GM19397 (cell line): Measurements from ENCODE around the gene SFMBT2.

Experiments used
- ATAC-seq: cut with Tn5 transposase; IDR thresholded peaks from one replicate; pipeline ENCODE4 v1.9.1; 2021; ENCODE audit warnings: mild to moderate bottlenecking, moderate library complexity; ENCODE audit not compliant: unreplicated experiment

SFMBT2 gene

DNA sequence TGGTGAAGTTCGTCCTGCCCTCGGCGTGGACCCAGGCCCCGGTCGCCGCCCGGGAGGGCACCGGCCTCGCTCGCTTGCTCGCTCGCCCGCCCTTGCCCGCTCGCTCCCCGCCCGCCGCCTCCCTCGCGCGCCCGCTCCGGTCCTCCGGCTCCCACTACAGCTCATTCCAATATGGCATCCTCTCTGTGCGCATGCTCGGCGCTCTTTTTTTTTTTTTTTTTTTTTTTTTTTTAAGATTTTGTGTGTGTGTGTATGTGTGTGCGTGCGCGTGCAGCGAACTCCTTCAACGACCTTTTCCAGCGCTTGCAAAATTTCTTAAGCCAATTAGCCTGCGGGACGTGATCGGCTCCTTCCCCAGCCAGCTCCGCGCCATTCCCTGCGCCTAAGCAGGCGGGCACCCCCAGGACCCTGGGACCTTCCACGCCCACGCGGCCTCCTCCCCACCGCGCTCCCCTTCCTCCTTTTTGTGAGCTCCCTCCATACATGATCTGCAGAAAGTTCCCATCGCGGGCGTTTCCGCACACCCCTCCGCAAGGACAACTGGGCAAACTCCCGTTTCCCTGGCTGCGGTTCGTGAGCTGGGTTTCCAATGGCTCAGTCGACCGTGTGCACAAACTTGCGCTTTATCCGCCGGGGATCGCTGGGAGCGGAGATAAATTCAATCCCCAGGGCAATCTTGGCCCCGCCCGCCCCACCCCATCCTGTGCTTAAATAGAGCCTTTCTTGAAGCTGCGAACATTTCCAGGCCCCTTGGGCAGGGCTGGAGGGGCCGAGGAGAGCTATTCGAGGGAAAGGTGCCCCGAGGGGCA, at the start of gene SFMBT2:
Gene SFMBT2, minus strand, starts transcription at position 173 of the 809 bp plus-strand sequence. CDS start 29,136 bp downstream, outside the sequence.
- ATAC-seq, result peak; percentile 33

DNA sequence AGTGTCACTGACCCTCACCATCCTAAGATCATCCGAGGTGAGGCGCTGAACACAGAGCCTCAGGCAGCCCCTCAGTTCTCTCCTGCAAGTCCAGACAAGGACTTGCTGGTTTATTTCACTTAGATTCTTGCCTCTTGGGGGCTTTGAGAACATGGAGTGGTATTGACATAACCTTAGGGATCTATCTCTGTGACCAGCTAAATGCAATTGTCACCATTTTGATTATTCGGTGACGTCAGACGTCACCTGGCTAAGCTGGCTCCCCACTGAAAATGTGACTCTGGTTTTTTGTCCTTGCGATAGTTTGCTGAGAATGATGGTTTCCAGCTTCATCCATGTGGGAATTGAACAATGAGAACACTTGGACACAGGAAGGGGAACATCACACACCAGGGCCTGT, 49.2 kb upstream of the SFMBT2 start:
- no peak for ATAC-seq

DNA sequence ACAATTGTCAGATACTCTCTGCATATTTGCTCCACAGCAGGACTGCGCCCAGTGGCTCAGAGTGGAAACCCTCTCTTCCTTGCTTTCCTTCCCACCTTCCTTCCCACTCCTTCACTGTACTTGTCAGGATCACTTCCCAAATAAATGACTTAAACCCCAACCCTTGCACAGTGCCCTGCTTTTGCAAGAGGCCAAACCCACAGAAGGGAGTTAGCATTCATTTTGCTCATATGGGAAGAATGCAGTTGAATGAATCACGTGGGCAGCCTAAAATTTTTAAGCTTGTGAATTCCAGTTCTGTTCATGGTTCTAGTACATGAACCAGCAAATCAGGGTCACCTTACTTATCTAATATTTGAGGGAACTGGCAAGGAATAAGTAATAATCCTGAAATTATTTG, 47.7 kb upstream of the SFMBT2 start:
- ATAC-seq, result no peak

DNA sequence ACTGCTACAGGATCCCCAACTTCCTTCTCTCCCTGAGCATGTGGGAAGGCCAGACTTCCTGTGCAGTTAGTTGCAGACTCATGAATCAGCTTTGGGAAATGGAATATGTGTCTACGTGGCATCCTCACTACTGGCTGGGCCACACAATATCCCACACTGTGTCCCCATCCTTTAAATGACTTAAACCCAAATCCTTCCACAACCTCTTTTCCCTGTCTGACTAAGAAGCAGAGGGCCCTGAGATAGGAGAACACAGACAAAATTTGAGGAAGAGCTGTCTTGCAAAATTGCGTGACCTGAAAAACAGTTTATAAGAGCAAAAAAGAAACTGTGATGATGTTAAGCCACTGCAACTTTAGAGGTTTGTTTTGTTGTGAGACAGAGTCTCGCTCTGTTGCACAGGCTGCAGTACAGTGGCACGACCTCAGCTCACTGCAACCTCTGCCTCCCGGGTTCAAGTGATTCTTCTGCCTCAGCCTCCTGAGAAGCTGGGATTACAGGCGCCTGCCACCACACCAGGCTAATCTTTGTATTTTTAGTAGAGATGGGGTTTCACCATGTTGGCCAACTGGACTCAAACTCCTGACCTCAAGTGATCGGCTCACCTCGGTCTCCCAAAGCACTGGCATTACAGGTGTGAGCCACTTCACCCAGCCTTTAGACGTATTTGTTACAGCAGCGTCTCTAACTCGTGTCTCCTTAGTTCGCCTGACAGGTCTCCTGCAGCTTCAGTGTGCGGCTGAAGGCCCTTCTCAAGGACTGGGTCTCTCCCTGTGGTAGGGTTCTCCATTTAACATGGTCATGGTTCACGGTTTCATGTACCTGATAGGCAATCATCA, 46.9 kb upstream of the SFMBT2 start:
- peak; percentile 83 for ATAC-seq

DNA sequence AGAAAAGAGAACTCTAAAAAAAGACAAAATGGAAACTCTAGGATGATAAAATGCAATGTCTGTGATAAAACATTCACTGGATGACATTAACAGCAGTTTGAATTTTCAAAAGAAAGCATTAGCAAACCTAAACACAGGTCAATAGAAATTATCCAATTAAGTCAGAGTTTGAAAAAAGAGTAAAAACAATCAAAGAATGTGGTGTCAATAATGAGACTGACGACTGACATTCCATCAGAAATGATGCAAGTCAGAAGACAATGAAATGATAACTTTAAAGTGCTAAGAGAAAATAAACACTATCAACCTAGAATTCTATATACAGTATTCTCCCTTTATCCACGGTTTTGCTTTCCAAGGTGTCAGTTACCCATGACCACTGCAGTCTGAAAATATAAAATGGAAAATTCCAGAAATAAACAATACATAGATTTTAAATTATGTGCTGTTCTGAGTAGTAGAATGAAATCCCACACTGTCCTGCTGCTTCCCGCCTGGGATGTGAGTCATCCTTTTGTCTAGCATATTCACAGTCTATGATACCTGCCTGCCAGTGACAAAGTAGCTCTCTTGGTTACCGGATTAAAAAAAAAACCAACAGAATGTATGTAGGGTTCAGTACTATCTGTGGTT, 38.3 kb upstream of the SFMBT2 start:
- no peak for ATAC-seq

DNA sequence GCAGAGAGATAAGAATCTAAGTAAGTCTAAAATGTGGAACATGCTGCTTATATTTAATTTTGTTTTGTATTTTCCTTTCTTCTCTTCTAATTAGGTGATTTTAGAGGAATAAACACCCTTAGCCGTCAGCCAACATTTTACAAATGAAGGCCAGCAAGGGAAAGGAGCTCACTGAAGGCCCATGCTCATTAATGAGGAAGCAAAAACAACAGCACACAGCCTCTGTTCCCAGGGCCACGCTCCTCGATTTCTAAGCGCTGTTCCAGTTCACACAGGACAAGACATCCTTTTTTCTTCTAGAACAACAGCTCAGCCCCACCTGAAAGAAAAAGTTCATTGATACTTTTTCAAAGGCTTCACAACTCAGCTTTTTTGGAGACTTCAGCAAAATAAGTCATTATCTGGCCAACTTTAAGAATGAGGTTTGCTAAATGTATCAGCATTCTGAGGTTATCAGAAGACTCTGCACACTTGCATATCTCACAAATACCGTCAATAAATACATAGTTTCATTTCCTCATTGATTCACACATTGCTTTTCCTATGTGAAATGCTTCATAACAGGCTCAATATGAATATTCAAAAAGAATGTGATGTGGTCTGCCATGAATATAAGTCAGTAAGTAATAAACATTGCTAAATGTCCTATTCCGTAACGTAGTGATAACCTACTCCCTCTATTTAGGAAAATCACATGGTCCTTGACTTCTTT, 34.8 kb upstream of the SFMBT2 start:
- peak; percentile 62 for ATAC-seq

DNA sequence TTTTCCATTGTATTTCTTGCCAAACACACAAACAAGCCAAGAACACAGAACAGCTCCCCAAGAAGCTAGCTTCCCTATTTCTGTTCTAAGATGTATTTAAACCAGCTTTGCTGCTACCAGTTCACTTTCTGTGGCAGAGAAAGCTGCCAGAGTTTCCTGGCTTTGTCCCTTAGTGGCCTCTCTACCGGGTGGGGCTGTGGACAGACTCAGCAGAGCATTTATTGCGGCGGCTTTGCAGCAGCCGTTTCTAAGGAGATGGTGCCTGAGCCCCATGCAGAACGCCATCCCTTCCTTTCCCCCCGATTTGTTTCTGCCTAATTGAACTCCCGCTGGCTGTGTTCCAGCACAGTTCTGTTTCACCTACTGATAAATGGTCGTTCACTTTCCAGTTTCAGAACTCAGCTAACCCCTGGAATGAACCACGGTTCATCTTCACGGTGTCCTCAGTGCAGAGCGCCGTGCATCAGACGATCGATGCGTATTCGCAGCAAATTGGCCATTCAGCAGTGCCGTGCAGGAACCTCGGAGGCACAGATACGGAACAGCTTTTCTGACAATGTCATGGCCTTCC, 33.8 kb upstream of the SFMBT2 start:
- ATAC-seq, result no peak

DNA sequence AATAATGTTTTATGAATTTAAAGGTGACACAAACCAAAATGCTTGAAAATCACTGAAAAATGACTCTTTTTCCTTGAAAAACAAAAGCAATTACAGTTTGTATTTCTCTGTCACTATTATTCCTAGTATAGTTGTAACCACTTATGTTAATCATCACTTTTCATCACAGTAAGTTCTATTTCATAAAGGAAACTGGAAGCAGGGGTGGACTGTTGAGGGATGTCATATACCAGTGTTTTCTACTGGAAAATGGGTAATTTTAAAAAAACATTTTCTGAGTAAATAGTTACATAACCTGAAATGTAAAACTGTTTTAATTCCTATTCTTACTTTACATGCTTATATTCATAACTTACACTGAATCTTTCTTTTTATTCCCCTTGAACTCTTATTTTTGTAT, 32.2 kb upstream of the SFMBT2 start:
- no peak for ATAC-seq

DNA sequence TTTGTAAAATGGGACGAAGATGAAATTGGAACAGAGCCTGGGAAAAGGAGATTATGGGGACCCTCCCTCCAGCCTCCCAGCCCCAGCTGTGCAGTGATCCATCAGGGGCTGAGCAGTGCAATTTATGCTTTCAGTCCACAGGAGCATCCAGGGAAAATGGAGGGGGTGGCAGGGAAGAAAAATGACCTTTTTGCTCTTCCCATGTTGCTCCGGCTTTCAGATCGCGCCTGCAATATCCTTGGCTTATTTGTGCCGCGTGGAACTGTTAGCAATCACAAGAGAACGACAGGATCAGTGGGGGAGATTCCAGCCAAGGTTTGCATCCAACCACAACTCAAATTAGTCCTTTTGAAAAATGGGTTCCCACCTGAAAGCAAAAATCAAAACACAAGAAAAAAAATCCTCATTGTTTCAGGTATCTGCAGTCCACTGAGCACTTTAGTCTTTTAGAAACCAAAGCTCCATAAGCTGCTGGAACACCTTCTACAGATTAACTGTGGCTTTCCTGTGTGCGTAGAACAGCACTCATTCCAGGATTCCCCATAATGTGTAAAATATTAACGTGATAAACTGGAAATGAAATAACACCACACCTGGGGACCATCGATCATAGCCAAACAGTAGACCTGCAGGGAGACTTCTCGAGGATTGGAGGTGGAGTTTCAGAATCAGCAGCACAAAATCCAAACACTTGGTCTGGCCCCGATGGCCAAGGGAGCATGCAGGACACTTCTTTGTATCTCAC, 30.7 kb upstream of the SFMBT2 start:
- no peak for ATAC-seq

DNA sequence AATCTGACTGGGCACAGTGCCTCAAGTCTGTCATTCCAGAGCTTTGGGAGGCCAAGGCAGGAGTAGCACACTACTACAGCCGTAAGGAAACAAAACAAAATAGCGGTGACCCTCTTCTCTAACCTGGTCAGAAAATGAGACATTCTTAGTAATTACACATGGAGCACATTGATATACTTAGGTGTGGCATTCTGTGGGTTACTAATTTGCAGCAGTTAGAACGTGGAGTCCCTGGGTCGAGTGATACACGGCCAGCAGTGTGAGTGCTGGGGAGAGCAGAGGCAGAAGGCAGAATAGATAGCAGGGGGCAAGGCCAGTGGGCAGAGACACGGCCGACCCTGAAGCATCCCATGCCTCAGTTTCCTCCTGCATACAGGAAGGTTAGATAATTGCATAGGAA, 28.9 kb upstream of the SFMBT2 start:
- no peak for ATAC-seq

DNA sequence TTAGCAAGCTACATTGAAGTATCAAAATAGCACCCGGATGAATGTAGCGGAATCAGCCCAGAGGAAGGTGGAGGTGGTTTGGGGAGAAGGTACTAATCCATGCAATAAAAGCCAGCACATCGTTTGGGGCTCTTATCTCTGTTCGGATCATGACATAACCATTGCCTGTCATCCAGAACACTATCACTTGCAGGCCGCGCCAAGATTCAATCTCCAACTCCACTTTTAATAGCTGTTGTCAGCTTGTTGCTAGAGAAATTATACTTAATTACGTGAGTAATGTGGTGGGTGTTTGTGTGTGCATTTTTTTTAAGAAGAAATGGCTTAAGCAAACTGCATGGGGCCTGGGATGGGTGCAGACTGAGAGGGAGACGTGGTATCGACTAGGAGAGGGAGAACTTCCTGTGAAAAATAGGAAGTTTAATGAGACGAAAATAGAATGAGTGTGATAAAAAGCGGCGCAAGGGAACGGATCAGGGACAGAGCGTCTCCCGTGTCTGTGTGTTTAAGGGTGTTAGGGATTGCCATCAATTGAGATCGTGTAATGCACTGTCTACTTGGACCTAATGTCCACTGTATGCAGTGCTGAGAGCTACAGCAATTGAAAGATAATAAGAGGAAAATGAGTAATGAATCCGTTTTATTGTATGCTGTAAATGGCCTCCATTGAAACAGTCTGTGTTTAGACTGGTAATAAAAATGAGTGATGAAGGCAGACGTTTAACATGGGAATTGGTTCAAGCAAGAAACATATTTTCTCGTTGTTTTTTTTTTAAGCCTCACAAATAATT, 27.6 kb upstream of the SFMBT2 start:
- ATAC-seq, result no peak

DNA sequence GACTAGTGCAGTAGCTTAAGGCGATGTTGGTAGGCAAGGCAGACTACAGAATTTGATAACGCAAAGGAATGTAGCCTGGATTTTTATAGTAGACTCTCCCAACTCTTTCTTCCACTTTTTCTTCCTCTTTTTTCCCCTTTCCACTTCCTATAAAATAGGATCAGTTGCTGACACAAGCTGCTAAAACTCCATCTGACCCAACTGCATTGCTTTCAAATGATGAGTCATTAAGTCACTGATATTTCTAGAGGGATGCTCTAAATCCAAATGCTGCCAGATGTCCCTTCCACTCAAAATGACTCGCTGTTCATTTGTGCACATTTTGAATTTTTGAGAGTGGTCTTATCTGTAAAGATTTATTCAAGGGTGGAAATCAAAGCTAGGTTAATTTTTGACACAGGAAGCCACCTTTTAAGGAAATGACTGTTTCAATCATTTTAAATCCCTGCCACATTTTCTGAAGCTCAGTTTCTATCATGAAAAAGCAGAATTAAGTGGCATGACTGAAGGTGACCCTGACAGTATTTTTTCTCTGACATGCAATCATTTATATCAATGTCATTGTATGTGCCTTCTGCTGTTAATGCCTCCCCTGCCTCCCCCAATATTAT, 25.8 kb upstream of the SFMBT2 start:
- ATAC-seq, result no peak

DNA sequence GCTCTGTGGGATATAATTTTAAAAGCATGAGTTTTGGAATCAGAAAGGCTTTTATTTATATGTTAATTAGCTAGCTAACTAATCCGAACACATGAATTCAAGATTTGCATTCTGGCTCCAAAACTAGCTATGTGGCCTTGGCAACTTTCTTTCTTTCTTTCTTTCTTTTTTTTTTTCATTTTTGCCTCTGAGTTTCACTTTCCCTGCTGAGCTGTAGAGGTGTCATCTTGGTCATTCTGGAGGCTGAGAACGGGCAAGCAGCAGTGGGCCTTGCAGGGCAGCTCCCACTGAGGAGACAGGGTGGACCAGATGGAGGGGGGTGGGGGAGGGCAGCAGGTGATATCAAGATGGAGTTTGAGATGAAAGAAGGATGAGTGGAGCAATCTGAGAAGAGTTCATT, 24.8 kb upstream of the SFMBT2 start:
- no peak for ATAC-seq

DNA sequence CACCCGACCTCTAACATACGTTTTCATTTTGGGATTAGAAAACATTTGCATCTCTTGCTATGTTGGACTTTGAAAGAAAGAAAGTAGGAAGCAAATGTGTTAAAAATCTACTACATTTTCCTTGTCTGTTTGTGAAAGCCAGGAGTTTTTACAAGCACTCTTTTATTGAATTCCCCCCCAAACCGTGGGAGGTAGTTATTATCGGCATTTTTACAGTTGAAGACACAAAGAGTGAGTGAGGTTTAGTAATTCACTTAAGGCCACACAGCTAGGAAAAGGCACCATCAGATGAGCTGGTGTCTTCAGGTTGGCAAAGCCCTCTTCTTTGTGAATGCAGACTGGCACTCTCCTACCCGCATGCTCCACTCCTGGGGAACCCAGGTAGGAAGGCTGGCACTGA, 23.5 kb upstream of the SFMBT2 start:
- ATAC-seq, result no peak

DNA sequence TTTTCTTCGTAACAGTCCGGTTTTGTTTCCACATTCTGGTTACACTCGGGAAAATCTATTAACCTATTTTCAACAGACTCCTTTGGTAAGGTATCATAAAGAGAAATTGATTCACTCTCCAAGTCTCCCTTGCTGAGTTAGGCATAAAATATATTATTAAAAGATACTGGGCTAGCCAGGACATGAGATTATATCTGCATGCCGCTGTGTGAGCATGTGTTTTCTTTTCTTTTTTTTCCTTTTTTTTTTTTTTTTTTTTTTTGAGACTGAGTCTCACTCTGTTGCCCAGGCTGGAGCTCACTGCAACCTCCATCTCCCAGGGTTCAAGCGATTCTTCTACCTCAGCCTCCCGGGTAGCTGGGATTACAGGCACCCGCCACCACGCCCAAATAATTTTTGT, 23.0 kb upstream of the SFMBT2 start:
- ATAC-seq, result no peak

DNA sequence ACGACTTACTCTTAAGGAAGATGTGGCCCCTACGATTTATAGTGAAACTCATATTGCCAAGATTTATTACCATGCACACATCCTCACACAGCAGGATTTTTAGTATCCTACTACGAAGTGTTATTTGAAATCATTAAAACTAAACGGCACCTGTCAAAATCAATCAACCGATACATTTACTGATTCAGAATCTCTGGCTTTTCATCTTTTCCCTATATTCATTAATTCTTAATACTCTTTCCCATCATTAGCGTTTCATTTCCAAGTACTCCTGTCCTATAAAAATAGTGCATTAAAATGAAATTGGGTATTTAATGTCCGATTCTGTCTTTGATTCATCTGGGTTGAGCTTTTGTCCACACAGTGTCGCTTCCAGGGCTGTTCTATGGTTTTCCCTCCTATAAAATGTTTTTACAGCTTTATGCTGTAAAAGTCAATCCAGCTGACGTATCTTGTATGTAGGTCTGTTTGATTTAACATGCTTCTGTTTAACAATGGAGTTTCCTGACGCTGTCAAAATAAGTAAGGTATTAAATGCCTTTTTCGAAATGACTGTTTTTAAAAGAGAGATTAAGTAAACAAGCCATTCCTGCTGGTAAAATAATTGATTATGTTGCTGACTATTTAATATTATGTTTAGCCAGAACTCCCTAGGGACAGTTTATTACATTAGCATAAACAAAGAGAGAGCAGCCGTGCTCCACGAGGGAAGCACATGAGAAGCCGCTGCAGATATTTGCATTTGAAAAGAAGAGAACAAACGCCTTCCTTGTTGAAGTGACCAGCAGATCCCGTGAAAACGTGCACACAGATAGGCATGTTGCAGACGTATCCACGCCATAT, 22.3 kb upstream of the SFMBT2 start:
- ATAC-seq, result no peak

DNA sequence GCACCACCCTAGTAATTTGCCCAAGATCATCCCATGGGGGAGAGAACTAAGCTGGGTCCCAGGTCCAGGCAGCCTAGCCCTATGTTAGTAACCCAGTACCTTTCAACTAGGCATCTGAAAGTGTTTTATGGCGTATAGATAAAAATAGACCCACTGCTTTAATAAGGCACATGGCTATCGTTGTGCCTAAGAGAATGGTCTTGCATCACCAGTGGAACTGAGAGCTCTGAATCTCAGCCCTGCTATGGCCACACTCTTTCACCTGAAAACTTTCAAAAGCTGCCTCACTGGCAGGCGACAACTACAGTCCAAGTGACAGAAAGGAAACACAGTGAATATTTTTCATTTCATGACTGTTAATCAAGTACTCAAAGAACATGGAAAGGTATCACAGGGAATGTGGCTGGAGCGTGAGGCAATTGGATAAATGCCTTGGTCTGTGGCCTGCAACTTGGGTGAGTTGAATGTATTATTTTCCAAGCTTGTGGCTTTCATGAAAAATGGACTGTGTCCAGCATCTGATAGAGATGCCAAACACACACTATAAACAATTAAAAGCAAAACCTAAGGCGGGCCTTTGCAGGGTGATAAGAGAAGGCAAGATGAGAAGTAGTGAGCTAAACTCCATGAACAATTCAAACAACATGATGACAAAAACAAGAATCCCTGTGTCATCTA, 18.0 kb upstream of the SFMBT2 start:
- no peak for ATAC-seq
